BLaER1 treated with 17β-estradiol and CSF1 and Interleukin-3, amounts not matched to agents 10 nM and 100 nM (cell line): ENCODE results near the gene NDUFS7.

ENCODE experiments used
- H3K27ac ChIP-seq, 11 experiments: shearing (Covaris generic); formaldehyde crosslinking; 2 replicates each; pipeline ENCODE4 v1.8.1; 2022
- H3K27me3 ChIP-seq, 11 experiments: shearing (Covaris generic); formaldehyde crosslinking; 2 replicates each; pipeline ENCODE4 v1.8.1; 2022
- H3K36me3 ChIP-seq, 11 experiments: shearing (Covaris generic); formaldehyde crosslinking; 2 replicates each; pipeline ENCODE4 v1.8.1; 2022
- H3K4me1 ChIP-seq, 10 experiments: shearing (Covaris generic); formaldehyde crosslinking; 2 replicates each; pipeline ENCODE4 v1.8.1; 2022
- H3K4me2 ChIP-seq, 11 experiments: shearing (Covaris generic); formaldehyde crosslinking; 2 replicates each; pipeline ENCODE4 v1.8.1; 2022
- H3K4me3 ChIP-seq, 10 experiments: shearing (Covaris generic); formaldehyde crosslinking; 2 replicates each; pipeline ENCODE4 v1.8.1; 2022
- H3K9ac ChIP-seq, 11 experiments: shearing (Covaris generic); formaldehyde crosslinking; 2 replicates each; pipeline ENCODE4 v1.8.1; 2022
- H3K9me3 ChIP-seq, 11 experiments: shearing (Covaris generic); formaldehyde crosslinking; replicated peaks in 1 of 11; 2 replicates each; pipeline ENCODE4 v1.8.1; 2022
- H4K20me1 ChIP-seq, 11 experiments: shearing (Covaris generic); formaldehyde crosslinking; 2 replicates each; pipeline ENCODE4 v1.8.1; 2022
- Cebpa-rat ChIP-seq, 11 experiments: shearing (Covaris generic); IDR thresholded peaks; 2 replicates each; pipeline ENCODE4 v1.8.1; 2022

NDUFS7 gene

GRCh38 chr19:1410789-1411188, 27.1 kb downstream of the NDUFS7 start:
- Histone ChIP-seq H3K4me3 (peak overlapping the region in 4 of 10 experiments; percentile 98 to 100 (median 100); a peak in 5 of 20 replicates), H3K27ac (peak overlapping the region in 9 of 11 experiments; percentile 16 to 100 (median 100); a peak in 15 of 22 replicates), H4K20me1 (peaks cover 74 to 78% (median 75%) of the 10 kb centered on the region in 11 experiments), H3K36me3 (peaks cover 32 to 71% (median 65%) of the 10 kb centered on the region in 11 experiments), H3K4me1 (peaks cover 50 to 81% (median 70%) of the 10 kb centered on the region in 10 experiments), H3K9ac (peak overlapping the region; percentile 100; a peak in 21 of 22 replicates), H3K4me2 (peak overlapping the region; percentile 94 to 99 (median 96)), H3K9me3 (no peaks in the 10 kb centered on the region), H3K27me3 (no peaks in the 10 kb centered on the region)
- no peak for TF ChIP-seq Cebpa-rat (IDR thresholded peaks at IDR 0.05)

GRCh38 chr19:1411255-1412191, 27.8 kb downstream of the NDUFS7 start:
- Histone ChIP-seq H3K27me3 (no peaks in the 10 kb centered on the region), H3K4me2 (peak overlapping the region; percentile 94 to 99 (median 96); a peak in 20 of 22 replicates), H3K4me1 (peaks cover 50 to 81% (median 69%) of the 10 kb centered on the region in 10 experiments), H4K20me1 (peaks cover 81 to 85% (median 82%) of the 10 kb centered on the region in 11 experiments), H3K4me3 (0 out of 20 replicates have a peak overlapping the region, but pooled peaks of 2 of the 10 experiments have one; percentile 9 to 100), H3K9me3 (no peaks in the 10 kb centered on the region), H3K9ac (peak overlapping the region; percentile 100; a peak in 20 of 22 replicates), H3K27ac (peak overlapping the region in 7 of 11 experiments; percentile 47 to 100 (median 100); a peak in 12 of 22 replicates), H3K36me3 (peaks cover 39 to 79% (median 72%) of the 10 kb centered on the region in 11 experiments)
- no peak for TF ChIP-seq Cebpa-rat (IDR thresholded peaks at IDR 0.05)

GRCh38 chr19:1412323-1412923, 28.7 kb downstream of the NDUFS7 start:
- Histone ChIP-seq H4K20me1 (peaks cover 90 to 94% (median 91%) of the 10 kb centered on the region in 11 experiments), H3K4me3 (no peak overlapping the region), H3K27ac (peak overlapping the region in 5 of 11 experiments; percentile 100; a peak in 4 of 22 replicates), H3K9ac (peak overlapping the region in 8 of 11 experiments; percentile 100; a peak in 10 of 22 replicates), H3K4me2 (peak overlapping the region in 8 of 11 experiments; percentile 94 to 99 (median 96); a peak in 12 of 22 replicates), H3K27me3 (no peaks in the 10 kb centered on the region; a peak in 1 of 22 replicates), H3K4me1 (peaks cover 45 to 83% (median 68%) of the 10 kb centered on the region in 10 experiments), H3K36me3 (peaks cover 47 to 88% (median 81%) of the 10 kb centered on the region in 11 experiments), H3K9me3 (no peaks in the 10 kb centered on the region)
- no peak for TF ChIP-seq Cebpa-rat (IDR thresholded peaks at IDR 0.05)

GRCh38 chr19:1412995-1413800, 29.5 kb downstream of the NDUFS7 start:
- no peak overlapping the region for H3K4me3 ChIP-seq
- TF ChIP-seq Cebpa-rat (IDR thresholded peaks at IDR 0.05), result no peak
- no peaks in the 10 kb centered on the region; a peak in 1 of 22 replicates for H3K27me3 ChIP-seq
- H3K36me3 ChIP-seq, result peaks cover 55 to 95% (median 89%) of the 10 kb centered on the region in 11 experiments
- peaks cover 45 to 83% (median 68%) of the 10 kb centered on the region in 10 experiments for H3K4me1 ChIP-seq
- H3K9ac ChIP-seq, result peak overlapping the region in 7 of 11 experiments; percentile 15 to 100 (median 29); a peak in 7 of 22 replicates
- no peak overlapping the region; a peak in 1 of 22 replicates for H3K27ac ChIP-seq
- peaks cover 98 to 100% (median 99%) of the 10 kb centered on the region in 11 experiments for H4K20me1 ChIP-seq
- peak overlapping the region in 3 of 11 experiments; percentile 94 to 99 (median 96); a peak in 3 of 22 replicates for H3K4me2 ChIP-seq
- no peaks in the 10 kb centered on the region for H3K9me3 ChIP-seq

- no peak for TF ChIP-seq Cebpa-rat (IDR thresholded peaks at IDR 0.05)
- Histone ChIP-seq H3K9me3 (no peaks in the 10 kb centered on the region), H3K27ac (peak overlapping the region in 7 of 11 experiments; percentile 7 to 53 (median 30); a peak in 10 of 22 replicates), H3K4me2 (peak overlapping the region in 8 of 11 experiments; percentile 7 to 81 (median 53); a peak in 12 of 22 replicates), H3K27me3 (no peaks in the 10 kb centered on the region; a peak in 1 of 22 replicates), H4K20me1 (peaks cover 98 to 100% (median 100%) of the 10 kb centered on the region in 11 experiments), H3K9ac (peak overlapping the region in 9 of 11 experiments; percentile 10 to 70 (median 48); a peak in 13 of 22 replicates), H3K36me3 (peaks cover 75 to 100% (median 93%) of the 10 kb centered on the region in 11 experiments), H3K4me1 (peaks cover 21 to 59% (median 45%) of the 10 kb centered on the region in 10 experiments; a peak in 19 of 20 replicates), H3K4me3 (no peak overlapping the region)
Observed at GRCh38 chr19:1416014-1416841, 32.5 kb downstream of the NDUFS7 start.

- Histone ChIP-seq H3K4me3 (no peak overlapping the region), H3K27me3 (no peaks in the 10 kb centered on the region; a peak in 1 of 22 replicates), H3K9me3 (no peaks in the 10 kb centered on the region), H3K36me3 (peaks cover 77 to 100% (median 95%) of the 10 kb centered on the region in 11 experiments), H3K27ac (no peak overlapping the region), H3K4me2 (no peak overlapping the region), H3K9ac (peak overlapping the region in 7 of 11 experiments; percentile 3 to 35 (median 15); a peak in 8 of 22 replicates), H4K20me1 (peaks cover 98 to 100% (median 100%) of the 10 kb centered on the region in 11 experiments), H3K4me1 (peaks cover 13 to 59% (median 41%) of the 10 kb centered on the region in 10 experiments; a peak in 19 of 20 replicates)
- no peak for TF ChIP-seq Cebpa-rat (IDR thresholded peaks at IDR 0.05)
Observed at GRCh38 chr19:1417145-1417544, 33.4 kb downstream of the NDUFS7 start.
